GM12801 (cell line): ENCODE data around the gene UBXN2A.

ENCODE experiments used
- CTCF ChIP-seq: IDR thresholded peaks from one replicate; pipeline ENCODE4 v1.5.1; 2011; ENCODE audit warnings: control low read depth; ENCODE audit not compliant: insufficient read length; ENCODE audit errors: extremely low read depth

The UBXN2A gene

GRCh38 chr2:24048769-24049484 is 108.7 kb downstream of the UBXN2A start:
- no peak for TF ChIP-seq CTCF

- no peak for TF ChIP-seq CTCF
Measured at GRCh38 chr2:24049485-24050021, 109.3 kb downstream of the UBXN2A start, which contains the start of gene FKBP1B. TSS of gene FKBP1B (plus strand) at chr2:24049741. CDS start at chr2:24049850, 109 bp downstream.

- TF ChIP-seq CTCF, result no peak
Measured at GRCh38 chr2:24050041-24050979, 110.0 kb downstream of the UBXN2A start.

- TF ChIP-seq CTCF, result no peak
Measured at GRCh38 chr2:24051833-24052232, 111.6 kb downstream of the UBXN2A start.

- TF ChIP-seq CTCF, result no peak
Measured at GRCh38 chr2:24052951-24053350, 112.7 kb downstream of the UBXN2A start.
